ENCODE data around the gene FNDC3A. TPM values are rescaled to one million over a fixed set of nuclear protein-coding genes. Genes with fewer than 3 reads are reported as not detected.

The FNDC3A gene
- total RNA-seq, 1 donor from 2014 or later = 69.3 TPM

GRCh38 chr13:49022472-49023144 is 46.9 kb downstream of the FNDC3A start:
- DNase-seq (ENCODE audit: low spot score) = no peak
- H3K36me3 ChIP-seq = peaks cover 17% of the 10 kb centered on the region
- no peaks in the 10 kb centered on the region for H3K4me1 Mint-ChIP-seq
- H3K4me3 ChIP-seq = no peak overlapping the region
- H3K27me3 ChIP-seq = no peaks in the 10 kb centered on the region
- H3K4me2 ChIP-seq = no peak overlapping the region
- no peak overlapping the region for H2AFZ ChIP-seq (replicated peaks)
- no peaks in the 10 kb centered on the region for H3K27me3 Mint-ChIP-seq (ENCODE audit: insufficient read depth, low read depth)
- H3K9ac ChIP-seq = no peak overlapping the region
- peaks cover 9% of the 10 kb centered on the region for H3K79me2 ChIP-seq (ENCODE audit: low read depth)
- no peak overlapping the region for H3K27ac Mint-ChIP-seq
- H3K9me3 ChIP-seq (ENCODE audit: low read depth) = no peaks in the 10 kb centered on the region
- H3K36me3 Mint-ChIP-seq = peaks cover 42% of the 10 kb centered on the region
- no peak overlapping the region for H3K27ac ChIP-seq
- H3F3A ChIP-seq (ENCODE audit: low read depth) = peaks cover 4% of the 10 kb centered on the region
- TF ChIP-seq EZH2phosphoT487 (IDR thresholded peaks at IDR 0.05) (no peak), EZH2 (IDR thresholded peaks at IDR 0.05) (no peak)
- TF ChIP-seq, protein P1, sequence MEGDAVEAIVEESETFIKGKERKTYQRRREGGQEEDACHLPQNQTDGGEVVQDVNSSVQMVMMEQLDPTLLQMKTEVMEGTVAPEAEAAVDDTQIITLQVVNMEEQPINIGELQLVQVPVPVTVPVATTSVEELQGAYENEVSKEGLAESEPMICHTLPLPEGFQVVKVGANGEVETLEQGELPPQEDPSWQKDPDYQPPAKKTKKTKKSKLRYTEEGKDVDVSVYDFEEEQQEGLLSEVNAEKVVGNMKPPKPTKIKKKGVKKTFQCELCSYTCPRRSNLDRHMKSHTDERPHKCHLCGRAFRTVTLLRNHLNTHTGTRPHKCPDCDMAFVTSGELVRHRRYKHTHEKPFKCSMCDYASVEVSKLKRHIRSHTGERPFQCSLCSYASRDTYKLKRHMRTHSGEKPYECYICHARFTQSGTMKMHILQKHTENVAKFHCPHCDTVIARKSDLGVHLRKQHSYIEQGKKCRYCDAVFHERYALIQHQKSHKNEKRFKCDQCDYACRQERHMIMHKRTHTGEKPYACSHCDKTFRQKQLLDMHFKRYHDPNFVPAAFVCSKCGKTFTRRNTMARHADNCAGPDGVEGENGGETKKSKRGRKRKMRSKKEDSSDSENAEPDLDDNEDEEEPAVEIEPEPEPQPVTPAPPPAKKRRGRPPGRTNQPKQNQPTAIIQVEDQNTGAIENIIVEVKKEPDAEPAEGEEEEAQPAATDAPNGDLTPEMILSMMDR (IDR thresholded peaks at IDR 0.05) = no peak
- no peaks in the 10 kb centered on the region for H4K20me1 ChIP-seq (ENCODE audit: low read depth)
- no peaks in the 10 kb centered on the region for H3K4me1 ChIP-seq
- H3K9me3 Mint-ChIP-seq = peaks cover 29% of the 10 kb centered on the region
- no peak overlapping the region for H3K4me3 Mint-ChIP-seq

- H3K9me3 ChIP-seq (ENCODE audit: low read depth) = no peaks in the 10 kb centered on the region
- no peaks in the 10 kb centered on the region for H3K27me3 Mint-ChIP-seq (ENCODE audit: insufficient read depth, low read depth)
- H3K9ac ChIP-seq = no peak overlapping the region
- no peaks in the 10 kb centered on the region for H3K4me1 Mint-ChIP-seq
- TF ChIP-seq EZH2 (IDR thresholded peaks at IDR 0.05) (no peak), EZH2phosphoT487 (IDR thresholded peaks at IDR 0.05) (no peak)
- TF ChIP-seq, protein P1 (IDR thresholded peaks at IDR 0.05) = no peak
- no peaks in the 10 kb centered on the region for H3K27me3 ChIP-seq
- peaks cover 17% of the 10 kb centered on the region for H3K36me3 ChIP-seq
- no peak for DNase-seq (ENCODE audit: low spot score)
- H3K4me1 ChIP-seq = no peaks in the 10 kb centered on the region
- no peak overlapping the region for H3K27ac ChIP-seq
- H2AFZ ChIP-seq (replicated peaks) = no peak overlapping the region
- H3K36me3 Mint-ChIP-seq = peaks cover 46% of the 10 kb centered on the region
- H3K27ac Mint-ChIP-seq = no peak overlapping the region
- no peaks in the 10 kb centered on the region for H4K20me1 ChIP-seq (ENCODE audit: low read depth)
- H3K79me2 ChIP-seq (ENCODE audit: low read depth) = peaks cover 9% of the 10 kb centered on the region
- no peak overlapping the region for H3K4me3 ChIP-seq
- H3K9me3 Mint-ChIP-seq = peaks cover 32% of the 10 kb centered on the region
- H3F3A ChIP-seq (ENCODE audit: low read depth) = peaks cover 4% of the 10 kb centered on the region
- no peak overlapping the region for H3K4me3 Mint-ChIP-seq
- no peak overlapping the region for H3K4me2 ChIP-seq
Observed at GRCh38 chr13:49023431-49023830, 47.7 kb downstream of the FNDC3A start.

GRCh38 chr13:49026851-49027250 is 51.1 kb downstream of the FNDC3A start:
- no peaks in the 10 kb centered on the region for H3K4me1 ChIP-seq
- H3K4me3 Mint-ChIP-seq = no peak overlapping the region
- no peak overlapping the region for H2AFZ ChIP-seq (replicated peaks)
- no peak overlapping the region for H3K4me2 ChIP-seq
- H3K9ac ChIP-seq = no peak overlapping the region
- H4K20me1 ChIP-seq (ENCODE audit: low read depth) = no peaks in the 10 kb centered on the region
- no peaks in the 10 kb centered on the region for H3K4me1 Mint-ChIP-seq
- no peak for DNase-seq (ENCODE audit: low spot score)
- no peak overlapping the region for H3K4me3 ChIP-seq
- H3K27me3 Mint-ChIP-seq (ENCODE audit: insufficient read depth, low read depth) = no peaks in the 10 kb centered on the region
- peaks cover 47% of the 10 kb centered on the region for H3K36me3 Mint-ChIP-seq
- H3K9me3 ChIP-seq (ENCODE audit: low read depth) = no peaks in the 10 kb centered on the region
- no peaks in the 10 kb centered on the region for H3F3A ChIP-seq (ENCODE audit: low read depth)
- no peak for TF ChIP-seq EZH2phosphoT487 (IDR thresholded peaks at IDR 0.05)
- TF ChIP-seq, protein P1 (IDR thresholded peaks at IDR 0.05) = no peak
- no peak overlapping the region for H3K27ac ChIP-seq
- H3K27me3 ChIP-seq = no peaks in the 10 kb centered on the region
- H3K27ac Mint-ChIP-seq = no peak overlapping the region
- peaks cover 12% of the 10 kb centered on the region for H3K36me3 ChIP-seq
- peaks cover 20% of the 10 kb centered on the region for H3K9me3 Mint-ChIP-seq
- peaks cover 4% of the 10 kb centered on the region for H3K79me2 ChIP-seq (ENCODE audit: low read depth)

Data from neural progenitor cell (in vitro differentiated cells).